Measurements from ENCODE around the gene UGT1A5. TPM values are rescaled to one million over a fixed set of nuclear protein-coding genes. Genes with fewer than 3 reads are reported as not detected.
"Not testable (repeated sequence)": the region's sequence is repeated elsewhere in the genome, so short reads cannot be mapped to it uniquely, and the experiment has no call there.

The UGT1A5 gene
- total RNA-seq, 2 experiments from 2014 or later: not detected

DNA sequence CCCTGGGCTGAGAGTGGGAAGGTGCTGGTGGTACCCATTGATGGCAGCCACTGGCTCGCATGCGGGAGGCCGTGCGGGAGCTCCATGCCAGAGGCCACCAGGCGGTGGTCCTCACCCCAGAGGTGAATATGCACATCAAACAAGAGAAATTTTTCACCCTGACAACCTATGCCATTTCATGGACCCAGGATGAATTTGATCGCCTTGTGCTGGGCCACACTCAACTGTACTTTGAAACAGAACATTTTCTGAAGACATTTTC lies 34.5 kb downstream of the UGT1A5 start:
- Mint-ChIP-seq H3K9me3 (peaks cover 6% of the 10 kb centered on the region), H3K27ac (no peak overlapping the region), H3K4me3 (no peak overlapping the region), H3K36me3 (no peaks in the 10 kb centered on the region), H3K27me3 (peaks cover 20% of the 10 kb centered on the region), H3K4me1 (no peaks in the 10 kb centered on the region)
- no peak for DNase-seq

GRCh38 chr2:233750689-233751088 lies 38.0 kb downstream of the UGT1A5 start:
- DNase-seq, H3K36me3 Mint-ChIP-seq, H3K4me1 Mint-ChIP-seq, H3K9me3 Mint-ChIP-seq, H3K4me3 Mint-ChIP-seq, H3K27ac Mint-ChIP-seq: not testable (repeated sequence)
- peaks cover 17% of the 10 kb centered on the region for H3K27me3 Mint-ChIP-seq

DNA sequence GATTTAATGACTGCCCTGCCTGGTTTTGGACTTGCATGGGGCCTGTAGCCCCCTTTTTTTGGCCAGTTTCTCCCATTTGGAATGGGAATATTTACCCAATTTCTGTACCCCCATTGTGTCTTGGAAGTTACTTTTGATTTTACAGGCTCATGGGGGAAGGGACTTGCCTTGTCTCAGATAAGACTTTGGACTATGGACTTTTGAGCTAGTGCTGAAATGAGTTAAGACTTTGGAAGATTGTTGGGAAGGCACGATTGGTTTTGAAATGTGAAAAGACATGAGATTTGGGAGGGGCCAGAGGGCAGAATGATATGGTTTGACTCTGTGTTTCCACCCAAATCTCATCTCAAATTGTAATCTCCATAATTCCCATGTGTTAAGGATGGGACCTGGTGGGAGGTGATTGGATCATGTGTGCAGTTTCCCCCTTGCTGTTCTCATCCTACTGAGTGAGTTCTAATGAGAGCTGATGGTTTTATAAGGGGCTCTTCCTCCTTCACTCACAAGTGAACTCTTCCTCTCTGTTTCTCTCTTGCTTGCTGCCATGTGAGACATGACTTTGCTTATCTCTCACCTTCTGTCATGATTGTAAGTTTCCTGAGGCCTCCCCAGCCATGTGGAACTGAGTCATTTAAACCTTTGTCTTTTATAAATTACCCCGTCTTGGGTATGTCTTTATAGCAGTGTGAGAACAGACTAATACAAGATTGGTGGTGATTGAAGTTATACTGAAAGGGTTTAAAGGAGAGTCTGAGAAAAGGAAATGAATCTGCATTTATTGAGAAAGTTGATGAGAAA lies 38.7 kb downstream of the UGT1A5 start:
- H3K27ac Mint-ChIP-seq, DNase-seq, H3K36me3 Mint-ChIP-seq, H3K9me3 Mint-ChIP-seq, H3K4me3 Mint-ChIP-seq, H3K4me1 Mint-ChIP-seq: not testable (repeated sequence)
- peaks cover 15% of the 10 kb centered on the region for H3K27me3 Mint-ChIP-seq

GRCh38 chr2:233754872-233755611 lies 42.3 kb downstream of the UGT1A5 start:
- Mint-ChIP-seq H3K4me3 (no peak overlapping the region), H3K27ac (no peak overlapping the region), H3K9me3 (peaks cover 4% of the 10 kb centered on the region), H3K4me1 (no peaks in the 10 kb centered on the region), H3K27me3 (peaks cover 4% of the 10 kb centered on the region), H3K36me3 (no peaks in the 10 kb centered on the region)
- DNase-seq: no peak

DNA sequence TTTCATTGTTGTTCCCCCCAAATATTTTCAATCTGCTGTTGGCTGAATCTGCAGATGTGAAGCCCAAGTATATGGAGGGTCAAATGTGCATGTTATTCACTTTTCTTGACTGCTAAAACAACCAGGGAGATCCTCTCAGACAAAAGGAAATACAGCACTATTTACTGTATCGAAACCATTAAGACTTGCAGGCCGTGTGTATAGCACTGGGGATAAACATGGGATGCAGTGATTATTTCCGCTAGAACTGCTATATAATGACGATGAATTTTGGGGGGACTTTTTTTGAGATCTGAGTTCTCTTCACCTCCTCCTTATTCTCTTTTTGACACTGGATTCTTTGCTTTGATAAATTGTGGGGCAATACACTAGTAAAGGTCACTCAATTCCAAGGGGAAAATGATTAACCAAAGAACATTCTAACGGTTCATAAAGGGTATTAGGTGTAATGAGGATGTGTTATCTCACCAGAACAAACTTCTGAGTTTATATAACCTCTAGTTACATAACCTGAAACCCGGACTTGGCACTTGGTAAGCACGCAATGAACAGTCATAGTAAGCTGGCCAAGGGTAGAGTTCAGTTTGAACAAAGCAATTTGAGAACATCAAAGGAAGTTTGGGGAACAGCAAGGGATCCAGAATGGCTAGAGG lies 43.8 kb downstream of the UGT1A5 start:
- H3K4me1 Mint-ChIP-seq: no peaks in the 10 kb centered on the region
- H3K36me3 Mint-ChIP-seq: no peaks in the 10 kb centered on the region
- H3K4me3 Mint-ChIP-seq: no peak overlapping the region
- H3K27me3 Mint-ChIP-seq: no peaks in the 10 kb centered on the region
- no peak overlapping the region for H3K27ac Mint-ChIP-seq
- H3K9me3 Mint-ChIP-seq: peaks cover 1% of the 10 kb centered on the region
- no peak for DNase-seq

DNA sequence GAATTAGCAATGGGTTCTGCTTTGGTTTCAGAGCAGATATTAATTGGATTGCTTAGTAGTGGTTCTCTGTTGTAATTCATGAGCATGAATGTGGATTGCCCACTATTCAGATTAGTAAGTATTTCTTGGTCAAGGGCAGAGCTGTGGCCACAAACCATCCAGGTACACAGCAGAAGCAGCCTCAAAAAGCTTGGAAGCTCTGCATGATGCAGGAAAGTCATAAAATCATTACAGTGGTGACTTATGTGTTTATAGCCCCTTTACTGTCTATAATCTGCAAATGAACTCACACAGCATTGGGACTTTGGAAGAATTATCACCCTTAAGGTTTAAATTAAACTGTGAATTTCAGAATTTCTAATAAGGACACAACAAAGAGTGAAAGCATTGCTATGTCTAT lies 45.4 kb downstream of the UGT1A5 start:
- H3K27me3 Mint-ChIP-seq: peaks cover 4% of the 10 kb centered on the region
- H3K27ac Mint-ChIP-seq: no peak overlapping the region
- no peak overlapping the region for H3K4me3 Mint-ChIP-seq
- no peaks in the 10 kb centered on the region for H3K36me3 Mint-ChIP-seq
- no peak for DNase-seq
- peaks cover 1% of the 10 kb centered on the region for H3K9me3 Mint-ChIP-seq
- H3K4me1 Mint-ChIP-seq: no peaks in the 10 kb centered on the region

- DNase-seq: no peak
- Mint-ChIP-seq H3K27ac (no peak overlapping the region), H3K4me3 (no peak overlapping the region), H3K27me3 (peaks cover 11% of the 10 kb centered on the region), H3K9me3 (peaks cover 1% of the 10 kb centered on the region), H3K36me3 (no peaks in the 10 kb centered on the region), H3K4me1 (no peaks in the 10 kb centered on the region)
Observed at GRCh38 chr2:233758849-233759248, 46.1 kb downstream of the UGT1A5 start.

- H3K4me1 Mint-ChIP-seq: no peaks in the 10 kb centered on the region
- H3K9me3 Mint-ChIP-seq: peaks cover under 1% of the 10 kb centered on the region
- H3K4me3 Mint-ChIP-seq: no peak within 1 kb of the TSS
- H3K27me3 Mint-ChIP-seq: peaks cover 19% of the 10 kb centered on the region
- DNase-seq: no peak
- H3K27ac Mint-ChIP-seq: no peak within 1 kb of the TSS
- no peaks in the 10 kb centered on the region for H3K36me3 Mint-ChIP-seq
Observed at GRCh38 chr2:233760043-233760442, 47.3 kb downstream of the UGT1A5 start, which contains the start of gene UGT1A1. Gene UGT1A1 (plus strand): TSS chr2:233760270. CDS start chr2:233760288, 18 bp downstream.

GRCh38 chr2:233761040-233761769 lies 48.5 kb downstream of the UGT1A5 start:
- no peak for DNase-seq
- Mint-ChIP-seq H3K4me1 (no peaks in the 10 kb centered on the region), H3K4me3 (no peak overlapping the region), H3K27me3 (peaks cover 20% of the 10 kb centered on the region), H3K27ac (no peak overlapping the region), H3K9me3 (no peaks in the 10 kb centered on the region), H3K36me3 (no peaks in the 10 kb centered on the region)

DNA sequence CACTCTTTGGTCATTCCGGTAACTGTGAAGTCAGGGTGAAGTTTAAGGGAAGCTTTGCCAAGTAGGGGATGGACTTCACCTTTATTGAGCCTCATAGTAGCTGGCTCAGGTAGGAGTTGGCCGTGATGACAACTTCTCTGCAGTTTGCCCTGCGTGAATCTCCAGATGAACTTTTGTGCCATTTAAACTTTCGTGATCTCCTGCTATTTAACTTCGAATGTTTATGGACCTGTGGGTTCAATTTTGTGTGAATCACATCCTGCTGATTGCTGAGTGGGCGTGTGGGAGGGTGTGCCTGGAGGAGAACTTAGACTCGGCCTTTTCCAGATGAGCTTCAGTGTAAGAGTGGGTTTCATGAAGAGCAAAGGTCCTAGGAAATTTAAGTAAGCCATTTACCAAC lies 51.6 kb downstream of the UGT1A5 start:
- Mint-ChIP-seq H3K4me3 (no peak overlapping the region), H3K4me1 (no peaks in the 10 kb centered on the region), H3K27ac (no peak overlapping the region), H3K9me3 (no peaks in the 10 kb centered on the region), H3K27me3 (peaks cover 34% of the 10 kb centered on the region), H3K36me3 (no peaks in the 10 kb centered on the region)
- DNase-seq: no peak

- Mint-ChIP-seq H3K27ac (no peak overlapping the region), H3K4me3 (no peak overlapping the region), H3K36me3 (no peaks in the 10 kb centered on the region), H3K9me3 (no peaks in the 10 kb centered on the region), H3K4me1 (no peaks in the 10 kb centered on the region), H3K27me3 (peaks cover 37% of the 10 kb centered on the region)
- no peak for DNase-seq
Observed at GRCh38 chr2:233764761-233765160, 52.1 kb downstream of the UGT1A5 start.

GRCh38 chr2:233766416-233766815 lies 53.7 kb downstream of the UGT1A5 start:
- H3K36me3 Mint-ChIP-seq: no peaks in the 10 kb centered on the region
- no peak overlapping the region for H3K27ac Mint-ChIP-seq
- H3K9me3 Mint-ChIP-seq: no peaks in the 10 kb centered on the region
- H3K4me3 Mint-ChIP-seq: no peak overlapping the region
- no peaks in the 10 kb centered on the region for H3K4me1 Mint-ChIP-seq
- no peak for DNase-seq
- peaks cover 39% of the 10 kb centered on the region for H3K27me3 Mint-ChIP-seq

GRCh38 chr2:233768076-233768475 lies 55.4 kb downstream of the UGT1A5 start:
- no peak for DNase-seq
- no peak overlapping the region for H3K27ac Mint-ChIP-seq
- no peak overlapping the region for H3K4me3 Mint-ChIP-seq
- H3K27me3 Mint-ChIP-seq: peaks cover 40% of the 10 kb centered on the region
- no peaks in the 10 kb centered on the region for H3K9me3 Mint-ChIP-seq
- no peaks in the 10 kb centered on the region for H3K4me1 Mint-ChIP-seq
- H3K36me3 Mint-ChIP-seq: no peaks in the 10 kb centered on the region

DNA sequence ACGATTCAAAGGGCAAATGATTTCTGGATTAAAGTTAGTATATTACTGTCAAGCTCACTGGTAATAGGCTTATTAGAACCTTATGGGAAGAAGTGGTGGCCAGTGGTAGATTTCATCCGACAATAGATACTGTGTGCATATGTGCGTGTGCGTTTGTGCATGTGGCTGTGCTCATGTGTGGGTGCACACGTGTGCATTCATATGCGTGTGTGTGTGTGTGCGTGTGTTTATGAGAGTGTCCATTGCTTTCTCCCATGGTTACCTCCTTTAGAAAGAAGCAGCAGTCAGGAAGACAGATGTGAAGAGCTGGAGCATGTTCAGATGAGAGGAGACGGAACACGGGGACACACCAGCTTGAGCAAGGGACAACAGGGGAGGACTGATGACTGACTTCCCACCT lies 56.6 kb downstream of the UGT1A5 start:
- Mint-ChIP-seq H3K9me3 (no peaks in the 10 kb centered on the region), H3K4me3 (no peak overlapping the region), H3K27me3 (peaks cover 31% of the 10 kb centered on the region), H3K36me3 (no peaks in the 10 kb centered on the region), H3K4me1 (no peaks in the 10 kb centered on the region), H3K27ac (no peak overlapping the region)
- no peak for DNase-seq

DNA sequence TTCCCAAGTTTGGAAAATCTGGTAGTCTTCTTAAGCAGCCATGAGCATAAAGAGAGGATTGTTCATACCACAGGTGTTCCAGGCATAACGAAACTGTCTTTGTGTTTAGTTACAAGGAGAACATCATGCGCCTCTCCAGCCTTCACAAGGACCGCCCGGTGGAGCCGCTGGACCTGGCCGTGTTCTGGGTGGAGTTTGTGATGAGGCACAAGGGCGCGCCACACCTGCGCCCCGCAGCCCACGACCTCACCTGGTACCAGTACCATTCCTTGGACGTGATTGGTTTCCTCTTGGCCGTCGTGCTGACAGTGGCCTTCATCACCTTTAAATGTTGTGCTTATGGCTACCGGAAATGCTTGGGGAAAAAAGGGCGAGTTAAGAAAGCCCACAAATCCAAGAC lies 59.4 kb downstream of the UGT1A5 start:
- Mint-ChIP-seq H3K9me3 (peaks cover 7% of the 10 kb centered on the region), H3K27me3 (peaks cover 24% of the 10 kb centered on the region), H3K4me1 (no peaks in the 10 kb centered on the region), H3K36me3 (no peaks in the 10 kb centered on the region), H3K27ac (no peak overlapping the region), H3K4me3 (no peak overlapping the region)
- DNase-seq: no peak
